K562 (cell line): ENCODE data around the gene ZNF792. TPM values are rescaled to one million over a fixed set of nuclear protein-coding genes. Genes with fewer than 3 reads are reported as not detected.

ENCODE experiments used
- ATF1 ChIP-seq, 2 experiments: fragments of 450-650 bp in 1 of 2; IDR thresholded peaks; 2 replicates each; pipeline ENCODE4 v1.6.1; 2016; ENCODE audit warnings: missing compliant biosample characterization in 1 of 2, missing genetic modification characterization in 1 of 2
- CTBP1 ChIP-seq: fragments of 450-650 bp; IDR thresholded peaks from 2 replicates; pipeline ENCODE4 v1.6.1; 2016; ENCODE audit warnings: borderline replicate concordance
- EP300 ChIP-seq: IDR thresholded peaks from 2 replicates; pipeline ENCODE4 v1.6.1; 2012; ENCODE audit warnings: low read length, improper control_type of control experiment
- GABPB1 ChIP-seq: sonication (generic); formaldehyde crosslinking; IDR thresholded peaks from 2 replicates; pipeline ENCODE4 v1.8.0; 2022; ENCODE audit warnings: mild to moderate bottlenecking, missing genetic modification reagents
- HMGN3 ChIP-seq: IDR thresholded peaks from 2 replicates; pipeline ENCODE4 v1.6.1; 2011; ENCODE audit warnings: borderline replicate concordance, low read depth, mild to moderate bottlenecking, mixed read lengths, low read length; ENCODE audit not compliant: insufficient read length; ENCODE audit errors: extremely low read depth
- HSF4 ChIP-seq: fragments of 250-450 bp; sonication (Bioruptor Pico); IDR thresholded peaks from 2 replicates; pipeline ENCODE4 v2.1.2; 2022; ENCODE audit warnings: mild to moderate bottlenecking, moderate library complexity, borderline replicate concordance
- L3MBTL2 ChIP-seq: fragments of 450-650 bp; IDR thresholded peaks from 2 replicates; pipeline ENCODE4 v1.6.1; 2016; ENCODE audit warnings: mild to moderate bottlenecking, moderate library complexity
- NEUROD1 ChIP-seq: fragments of 150-350 bp; IDR thresholded peaks from 2 replicates; pipeline ENCODE4 v1.6.1; 2014; ENCODE audit warnings: borderline replicate concordance, low read length, low read depth; ENCODE audit not compliant: partially characterized antibody
- POU5F1 ChIP-seq: fragments of 150-350 bp; IDR thresholded peaks from 2 replicates; pipeline ENCODE4 v1.6.1; 2014; ENCODE audit warnings: borderline replicate concordance, low read length, low read depth, mild to moderate bottlenecking; ENCODE audit not compliant: partially characterized antibody
- SRF ChIP-seq, 2 experiments: fragments of 250-450, 450-650 bp in 1 of 2; sonication (Bioruptor Pico) in 1 of 2; sonication (generic) in 1 of 2; formaldehyde crosslinking; IDR thresholded peaks; 2 replicates each; pipeline versions ENCODE4 v1.5.0 to v1.5.1; 2020 to 2022; ENCODE audit warnings: mild to moderate bottlenecking in 1 of 2, missing genetic modification reagents in 1 of 2
- TCF3 ChIP-seq: sonication (generic); formaldehyde crosslinking; IDR thresholded peaks from 2 replicates; pipeline ENCODE4 v1.4.0; 2020; ENCODE audit warnings: mild to moderate bottlenecking, missing genetic modification reagents
- ZNF184 ChIP-seq: sonication (generic); formaldehyde crosslinking; IDR thresholded peaks from 2 replicates; pipeline ENCODE4 v1.5.0; 2020; ENCODE audit warnings: missing genetic modification reagents
- ZNF583 ChIP-seq: fragments of 250-450 bp; sonication (Bioruptor Pico); IDR thresholded peaks from 2 replicates; pipeline ENCODE4 v1.4.0; 2020
- ZNF830 ChIP-seq: fragments of 250-450 bp; sonication (Bioruptor Pico); IDR thresholded peaks from 2 replicates; pipeline ENCODE4 v1.5.0; 2021; ENCODE audit warnings: mild to moderate bottlenecking
- polyA plus RNA-seq, 8 experiments: library from polyadenylated mRNA; depleted of rRNA in 4 of 8; stranded (reverse) in 5 of 8; unstranded in 3 of 8; fragments of >200 nt; fragmentation: Nextera tagmentation in 2 of 8; fragmentation: Illumina TruSeq in 1 of 8; extraction: Ambion mirVana in 2 of 8; extraction: Trizol in 1 of 8; gene quantifications; 2 replicates each; pipeline versions ENCODE4 v1.2.1 to v1.2.3, GENCODE V29; 2011 to 2014; ENCODE audit warnings: inconsistent platforms in 1 of 8, missing spikeins in 1 of 8
- total RNA-seq, 7 experiments: library from RNA; depleted of rRNA in 6 of 7; stranded (reverse); fragments of >200 nt in 6 of 7; fragmentation: Illumina TruSeq in 2 of 7; extraction: Trizol in 2 of 7; gene quantifications; 2 replicates each; pipeline versions ENCODE4 v1.2.1 to v1.2.3, GENCODE V29; 2011 to 2021; ENCODE audit warnings: low replicate concordance in 1 of 7
- TF ChIP-seq, protein P1 (sequence below), 2 experiments: IDR thresholded peaks; 2 replicates each; pipeline ENCODE4 v1.6.1; 2011; ENCODE audit warnings: borderline replicate concordance in 1 of 2, control low read depth in 1 of 2, low read depth in 1 of 2, low read length in 1 of 2, mild to moderate bottlenecking in 1 of 2, mixed read lengths in 1 of 2, moderate library complexity in 1 of 2; ENCODE audit not compliant: insufficient read depth in 1 of 2, insufficient read length in 1 of 2, poor library complexity in 1 of 2, severe bottlenecking in 1 of 2; ENCODE audit errors: extremely low read depth in 1 of 2
- TF ChIP-seq, protein P2 (sequence below): sonication (generic); formaldehyde crosslinking; IDR thresholded peaks from 2 replicates; pipeline ENCODE4 v1.8.0; 2022; ENCODE audit warnings: missing genetic modification reagents, mild to moderate bottlenecking, moderate library complexity, borderline replicate concordance
- TF ChIP-seq, protein P3 (sequence below), 2 experiments: fragments of 250-450 bp in 1 of 2; fragments of 450-650 bp in 1 of 2; sonication (Bioruptor Pico) in 1 of 2; IDR thresholded peaks; 2 replicates each; pipeline versions ENCODE4 v1.6.1 to v1.8.0; 2016 to 2021; ENCODE audit warnings: mild to moderate bottlenecking in 2 of 2, moderate library complexity in 2 of 2, missing compliant biosample characterization in 1 of 2, missing genetic modification characterization in 1 of 2

ZNF792 gene
- total and polyA plus RNA-seq, 9 of the 15 experiments (the other 6 are each of a cell fraction or from before 2014, with no cell fraction given): 3.3 to 16.5 (median 10.4) TPM

DNA sequence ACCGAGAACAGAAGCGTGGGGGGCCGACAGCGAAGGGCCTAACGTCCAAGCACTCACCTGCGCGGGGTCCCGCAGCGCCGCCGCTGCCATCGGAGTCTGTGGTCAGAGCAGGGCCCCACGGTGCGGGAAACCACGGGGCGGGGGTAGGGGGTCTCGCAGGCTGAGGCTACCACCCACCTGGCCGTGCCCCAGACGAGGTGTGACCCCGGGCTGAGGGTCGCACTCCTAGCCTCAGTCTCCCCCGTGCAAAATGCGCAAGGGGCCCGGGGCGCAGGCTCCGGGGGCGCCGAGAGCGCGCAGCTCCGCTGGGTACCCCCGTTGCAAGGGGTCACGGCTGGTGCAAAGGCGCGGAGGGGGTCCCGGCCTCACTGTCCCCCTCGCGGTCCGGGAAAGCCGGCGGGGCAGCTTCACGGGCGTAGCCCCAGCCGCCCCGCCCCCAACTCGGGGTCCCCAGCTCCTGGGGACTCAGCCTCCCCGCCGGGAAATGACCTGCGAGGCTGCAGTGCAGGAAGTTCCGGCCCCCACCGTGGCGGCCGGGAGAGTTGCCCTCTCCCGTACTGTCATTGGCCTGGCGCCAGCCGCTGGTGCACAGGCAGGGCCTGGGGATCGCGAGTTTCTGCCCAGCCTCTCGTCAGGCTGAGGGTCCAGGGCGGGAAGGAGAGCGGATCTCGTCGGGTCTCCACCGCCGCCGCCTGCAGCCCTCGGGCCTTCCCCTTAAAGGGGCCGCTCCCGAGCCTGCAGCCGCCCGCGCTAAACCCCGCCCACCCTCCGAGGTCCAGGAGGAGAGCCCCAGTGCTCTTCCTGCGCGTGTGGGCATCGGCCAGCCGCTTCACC is at the start of gene ZNF792 (continued):
- TF ChIP-seq ZNF184 (CRISPR knock-in tag) (no peak), TCF3 (CRISPR knock-in tag) (no peak), POU5F1 (no peak), ATF1 (CRISPR knock-in tag; IDR thresholded peaks at IDR 0.05) (no peak), ATF1 (tag; IDR thresholded peaks at IDR 0.05) (peak; percentile 32; the same call in 1 of the 2 replicates), CTBP1 (0 out of 2 replicates have a peak, but pooled peaks have one; percentile 1), EP300 (0 out of 2 replicates have a peak, but pooled peaks have one; percentile 5), ZNF830 (CRISPR knock-in tag) (0 out of 2 replicates have a peak, but pooled peaks have one; percentile 53), GABPB1 (CRISPR knock-in tag) (peak; percentile 34; the same call in 1 of the 2 replicates), L3MBTL2 (peak; percentile 51), ZNF583 (CRISPR knock-in tag) (no peak), HSF4 (no peak), HMGN3 (peak; percentile 57), SRF (CRISPR knock-in tag; IDR thresholded peaks at IDR 0.05) (peak in 1 of 2 experiments; percentile 78; a peak in 1 of 4 replicates), NEUROD1 (peak; percentile 4)
- TF ChIP-seq, protein P1, sequence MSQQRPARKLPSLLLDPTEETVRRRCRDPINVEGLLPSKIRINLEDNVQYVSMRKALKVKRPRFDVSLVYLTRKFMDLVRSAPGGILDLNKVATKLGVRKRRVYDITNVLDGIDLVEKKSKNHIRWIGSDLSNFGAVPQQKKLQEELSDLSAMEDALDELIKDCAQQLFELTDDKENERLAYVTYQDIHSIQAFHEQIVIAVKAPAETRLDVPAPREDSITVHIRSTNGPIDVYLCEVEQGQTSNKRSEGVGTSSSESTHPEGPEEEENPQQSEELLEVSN (IDR thresholded peaks at IDR 0.05; ENCODE audit: borderline replicate concordance in 1 of 2, extremely low read depth in 1 of 2, insufficient read depth in 1 of 2, insufficient read length in 1 of 2, low read depth in 1 of 2, low read length in 1 of 2, poor library complexity in 1 of 2, severe bottlenecking in 1 of 2): peak in 1 of 2 experiments; percentile 49
- TF ChIP-seq, protein P2, sequence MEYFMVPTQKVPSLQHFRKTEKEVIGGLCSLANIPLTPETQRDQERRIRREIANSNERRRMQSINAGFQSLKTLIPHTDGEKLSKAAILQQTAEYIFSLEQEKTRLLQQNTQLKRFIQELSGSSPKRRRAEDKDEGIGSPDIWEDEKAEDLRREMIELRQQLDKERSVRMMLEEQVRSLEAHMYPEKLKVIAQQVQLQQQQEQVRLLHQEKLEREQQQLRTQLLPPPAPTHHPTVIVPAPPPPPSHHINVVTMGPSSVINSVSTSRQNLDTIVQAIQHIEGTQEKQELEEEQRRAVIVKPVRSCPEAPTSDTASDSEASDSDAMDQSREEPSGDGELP: peak; percentile 52; the same call in 1 of the 2 replicates
- TF ChIP-seq, protein P3, sequence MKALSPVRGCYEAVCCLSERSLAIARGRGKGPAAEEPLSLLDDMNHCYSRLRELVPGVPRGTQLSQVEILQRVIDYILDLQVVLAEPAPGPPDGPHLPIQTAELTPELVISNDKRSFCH (CRISPR knock-in tag; IDR thresholded peaks at IDR 0.05): no peak
- TF ChIP-seq, protein P3 (tag; IDR thresholded peaks at IDR 0.05): 0 out of 2 replicates have a peak, but pooled peaks have one; percentile 21
